Naive thymus-derived CD4-positive, alpha-beta T cell (primary cell): ENCODE measurements around the gene CXCL6. TPM values are rescaled to one million over a fixed set of nuclear protein-coding genes. Genes with fewer than 3 reads are reported as not detected.
A peak's percentile ranks its signal among the peaks of the same experiment; 100 is the strongest.

ENCODE experiments used
- ATAC-seq: fragments of 150-1000 bp; cut with Tn5 transposase; 2 replicates; pipeline ENCODE4 v1.10.0; 2021; ENCODE audit warnings: mild to moderate bottlenecking, moderate library complexity
- CTCF ChIA-PET: fragments of 350-600 bp; sonication (Branson Sonifier 250); formaldehyde crosslinking; loops from one replicate; lab custom pipeline; 2021; ENCODE audit warnings: antibody characterized with exemption; lab: Charles Lee
- POLR2A ChIA-PET: fragments of 350-600 bp; sonication (Branson Sonifier 250); formaldehyde crosslinking; loops from one replicate; lab custom pipeline; 2021; ENCODE audit warnings: antibody characterized with exemption, inconsistent platforms; lab: Charles Lee
- DNase-seq, 9 donors: peaks; one replicate each; pipeline versions ENCODE4 v3.0.0 to v3.0.0-alpha.2; 2020 to 2022; ENCODE audit warnings: mixed read lengths in 1 of 9
- H3K27ac ChIP-seq: one replicate; pipeline ENCODE4 v1.7.0; 2013; ENCODE audit warnings: mild to moderate bottlenecking, low read depth, low read length, moderate library complexity
- H3K27me3 ChIP-seq, 2 donors: one replicate each; pipeline ENCODE4 v1.7.0; 2013; ENCODE audit warnings: low read length in 2 of 2, mild to moderate bottlenecking in 2 of 2, moderate library complexity in 2 of 2; ENCODE audit not compliant: control insufficient read depth in 2 of 2, insufficient read depth in 2 of 2
- H3K36me3 ChIP-seq, 3 experiments: 1 replicate in 2 of 3; 2 replicates in 1 of 3; pipeline ENCODE4 v1.7.0; 2013; ENCODE audit warnings: low read length in 3 of 3, mild to moderate bottlenecking in 3 of 3, moderate library complexity in 1 of 3; ENCODE audit not compliant: insufficient read depth in 3 of 3, control insufficient read depth in 2 of 3
- H3K4me1 ChIP-seq, 2 donors: one replicate each; pipeline ENCODE4 v1.7.0; 2013; ENCODE audit warnings: low read length in 2 of 2, mild to moderate bottlenecking in 2 of 2, moderate library complexity in 1 of 2; ENCODE audit not compliant: control insufficient read depth in 2 of 2, insufficient read depth in 2 of 2
- H3K4me3 ChIP-seq: 2 replicates; pipeline ENCODE4 v1.7.0; 2013; ENCODE audit warnings: mild to moderate bottlenecking, low read length
- H3K9me3 ChIP-seq, 3 experiments: 1 replicate in 2 of 3; 2 replicates in 1 of 3; pipeline ENCODE4 v1.7.0; 2013; ENCODE audit warnings: low read length in 3 of 3; ENCODE audit not compliant: control insufficient read depth in 2 of 3
- H3K27ac Mint-ChIP-seq, 9 donors: one replicate each; pipeline ENCODE4 v1.8.0; 2020 to 2022; ENCODE audit warnings: mixed read lengths in 9 of 9, mild to moderate bottlenecking in 8 of 9, moderate library complexity in 5 of 9, inconsistent platforms in 2 of 9
- H3K27me3 Mint-ChIP-seq, 5 donors: one replicate each; pipeline ENCODE4 v1.8.0; 2021 to 2022; ENCODE audit warnings: mixed read lengths in 5 of 5, mild to moderate bottlenecking in 1 of 5
- H3K36me3 Mint-ChIP-seq, 5 donors: one replicate each; pipeline ENCODE4 v1.8.0; 2020 to 2022; ENCODE audit warnings: mixed read lengths in 5 of 5, mild to moderate bottlenecking in 3 of 5, inconsistent platforms in 1 of 5
- H3K4me1 Mint-ChIP-seq, 7 donors: one replicate each; pipeline ENCODE4 v1.8.0; 2020 to 2022; ENCODE audit warnings: mixed read lengths in 7 of 7, mild to moderate bottlenecking in 3 of 7, inconsistent platforms in 1 of 7
- H3K4me3 Mint-ChIP-seq, 10 donors: one replicate each; pipeline ENCODE4 v1.8.0; 2020 to 2022; ENCODE audit warnings: mild to moderate bottlenecking in 10 of 10, mixed read lengths in 10 of 10, moderate library complexity in 6 of 10, inconsistent platforms in 2 of 10
- H3K9me3 Mint-ChIP-seq, 11 donors: one replicate each; pipeline ENCODE4 v1.8.0; 2020 to 2022; ENCODE audit warnings: mixed read lengths in 11 of 11, mild to moderate bottlenecking in 4 of 11, inconsistent platforms in 1 of 11, moderate library complexity in 1 of 11
- intact Hi-C, 2 donors: fragments of 100-400 bp; cut with micrococcal nuclease; formaldehyde crosslinking; loops; one replicate each; pipeline ENCODE4 v1.15.1; 2023
- polyA plus RNA-seq, 2 donors: library from polyadenylated mRNA; unstranded; fragments of 300-500 nt; fragmentation: Illumina TruSeq; gene quantifications; one replicate each; pipeline ENCODE4 v1.2.3, GENCODE V29; 2021
- total RNA-seq, 6 experiments: library from RNA in 5 of 6; stranded (reverse) in 5 of 6; gene quantifications; 1 replicate in 5 of 6; 2 replicates in 1 of 6; pipeline ENCODE4 v1.2.3 and lab custom pipeline; 2021 to 2026

Gene CXCL6
- total RNA-seq: not detected
- polyA plus RNA-seq: not detected
- total RNA-seq (lab: John Stamatoyannopoulos, UW): not detected

GRCh38 chr4:73836373-73837279, at the start of gene CXCL6:
Gene CXCL6, plus strand, starts transcription at chr4:73836678. Its CDS starts 73 bp downstream, at chr4:73836751.
- DNase-seq: no peak
- H3K9me3 Mint-ChIP-seq: peaks cover 0 to 11% (median 0%) of the 10 kb centered on the region in 11 donors

GRCh38 chr4:73788411-73788810, 48.1 kb upstream of the CXCL6 start:
- DNase-seq (no peak), ATAC-seq (no peak)
- H3K4me3 Mint-ChIP-seq: no peak overlapping the region
- no peaks in the 10 kb centered on the region for H3K9me3 ChIP-seq
- H3K4me3 ChIP-seq: no peak overlapping the region
- H3K27me3 ChIP-seq: no peaks in the 10 kb centered on the region
- no peaks in the 10 kb centered on the region for H3K36me3 Mint-ChIP-seq
- H3K4me1 ChIP-seq: no peaks in the 10 kb centered on the region
- ChIA-PET CTCF (no interaction called here), POLR2A (no interaction called here)
- intact Hi-C loops: no loop called here
- peaks cover 0 to 9% (median 0%) of the 10 kb centered on the region in 5 donors for H3K27me3 Mint-ChIP-seq
- no peaks in the 10 kb centered on the region for H3K36me3 ChIP-seq
- peaks cover 0 to 14% (median 3%) of the 10 kb centered on the region in 11 donors for H3K9me3 Mint-ChIP-seq
- no peaks in the 10 kb centered on the region for H3K4me1 Mint-ChIP-seq
- H3K27ac ChIP-seq: no peak overlapping the region
- H3K27ac Mint-ChIP-seq: no peak overlapping the region

More at GRCh38 chr4:73836373-73837279, at the start of gene CXCL6:
- Mint-ChIP-seq H3K27me3 (peaks cover 14 to 30% (median 18%) of the 10 kb centered on the region in 5 donors), H3K4me1 (peaks cover 0 to 4% (median 0%) of the 10 kb centered on the region in 7 donors), H3K36me3 (peaks cover 0 to 5% (median 0%) of the 10 kb centered on the region in 5 donors), H3K27ac (no peak within 1 kb of the TSS), H3K4me3 (peak within 1 kb of the TSS in 1 of 10 donors; percentile 49)
- H3K4me3 ChIP-seq: no peak within 1 kb of the TSS
- peak; percentile 54 for ATAC-seq
- no peaks in the 10 kb centered on the region for H3K27me3 ChIP-seq
- H3K36me3 ChIP-seq: no peaks in the 10 kb centered on the region
- H3K9me3 ChIP-seq: no peaks in the 10 kb centered on the region
- H3K4me1 ChIP-seq: no peaks in the 10 kb centered on the region
- ChIA-PET CTCF (no interaction called here), POLR2A (no interaction called here)
- no peak within 1 kb of the TSS for H3K27ac ChIP-seq
- intact Hi-C loops: no loop called here

- Histone ChIP-seq H3K36me3 (no peaks in the 10 kb centered on the region), H3K27ac (no peak overlapping the region), H3K4me3 (no peak overlapping the region), H3K4me1 (no peaks in the 10 kb centered on the region), H3K27me3 (no peaks in the 10 kb centered on the region), H3K9me3 (no peaks in the 10 kb centered on the region)
- DNase-seq (no peak), ATAC-seq (no peak)
- no peak overlapping the region for H3K4me3 Mint-ChIP-seq
- no peak overlapping the region for H3K27ac Mint-ChIP-seq
- CTCF ChIA-PET: no interaction called here
- POLR2A ChIA-PET: no interaction called here
- H3K4me1 Mint-ChIP-seq: no peaks in the 10 kb centered on the region
- intact Hi-C loops: no loop called here
- H3K27me3 Mint-ChIP-seq: peaks cover 0 to 5% (median 0%) of the 10 kb centered on the region in 5 donors
- H3K9me3 Mint-ChIP-seq: peaks cover 0 to 27% (median 10%) of the 10 kb centered on the region in 11 donors
- H3K36me3 Mint-ChIP-seq: peaks cover 0 to 5% (median 0%) of the 10 kb centered on the region in 5 donors
Measured at GRCh38 chr4:73798842-73799241, 37.6 kb upstream of the CXCL6 start.

GRCh38 chr4:73800206-73800605, 36.3 kb upstream of the CXCL6 start:
- no peaks in the 10 kb centered on the region for H3K4me1 ChIP-seq
- Mint-ChIP-seq H3K36me3 (peaks cover 0 to 5% (median 0%) of the 10 kb centered on the region in 5 donors), H3K27ac (no peak overlapping the region), H3K4me3 (no peak overlapping the region), H3K27me3 (peaks cover 0 to 5% (median 0%) of the 10 kb centered on the region in 5 donors), H3K9me3 (peaks cover 0 to 27% (median 10%) of the 10 kb centered on the region in 11 donors), H3K4me1 (no peaks in the 10 kb centered on the region)
- no peak overlapping the region for H3K4me3 ChIP-seq
- DNase-seq (no peak), ATAC-seq (no peak)
- intact Hi-C loops: no loop called here
- no peaks in the 10 kb centered on the region for H3K27me3 ChIP-seq
- no peaks in the 10 kb centered on the region for H3K9me3 ChIP-seq
- no peaks in the 10 kb centered on the region for H3K36me3 ChIP-seq
- no peak overlapping the region for H3K27ac ChIP-seq
- CTCF ChIA-PET: no interaction called here
- POLR2A ChIA-PET: no interaction called here

GRCh38 chr4:73801692-73802091, 34.8 kb upstream of the CXCL6 start:
- Histone ChIP-seq H3K9me3 (no peaks in the 10 kb centered on the region), H3K27me3 (no peaks in the 10 kb centered on the region), H3K4me1 (no peaks in the 10 kb centered on the region), H3K36me3 (no peaks in the 10 kb centered on the region), H3K27ac (no peak overlapping the region), H3K4me3 (no peak overlapping the region)
- Mint-ChIP-seq H3K27ac (no peak overlapping the region), H3K36me3 (peaks cover 0 to 5% (median 0%) of the 10 kb centered on the region in 5 donors), H3K4me3 (no peak overlapping the region), H3K9me3 (peaks cover 0 to 33% (median 7%) of the 10 kb centered on the region in 11 donors), H3K4me1 (no peaks in the 10 kb centered on the region), H3K27me3 (peaks cover 0 to 6% (median 0%) of the 10 kb centered on the region in 5 donors)
- no peak for ATAC-seq
- ChIA-PET CTCF (interaction anchor here (0.6 kb wide), 1 partner anchor 148 kb away, joined by 4 read pairs; no protein-coding TSS in a partner anchor), POLR2A (no interaction called here)
- DNase-seq: no peak
- intact Hi-C loops: no loop called here

GRCh38 chr4:73803213-73803612, 33.3 kb upstream of the CXCL6 start:
- no peaks in the 10 kb centered on the region for H3K4me1 ChIP-seq
- Mint-ChIP-seq H3K4me1 (no peaks in the 10 kb centered on the region), H3K4me3 (no peak overlapping the region), H3K9me3 (peaks cover 0 to 36% (median 7%) of the 10 kb centered on the region in 11 donors), H3K36me3 (peaks cover 0 to 5% (median 0%) of the 10 kb centered on the region in 5 donors), H3K27me3 (peaks cover 0 to 8% (median 0%) of the 10 kb centered on the region in 5 donors), H3K27ac (no peak overlapping the region)
- intact Hi-C loops: no loop called here
- ChIA-PET CTCF (no interaction called here), POLR2A (interaction anchor here (0.6 kb wide), 1 partner anchor 152 kb away, joined by 4 read pairs; no protein-coding TSS in a partner anchor)
- H3K36me3 ChIP-seq: no peaks in the 10 kb centered on the region
- no peaks in the 10 kb centered on the region for H3K9me3 ChIP-seq
- H3K4me3 ChIP-seq: no peak overlapping the region
- H3K27ac ChIP-seq: no peak overlapping the region
- ATAC-seq (no peak), DNase-seq (no peak)
- H3K27me3 ChIP-seq: no peaks in the 10 kb centered on the region
